Activated T-cell treated with anti-CD3 and anti-CD28 coated beads, Interleukin-2, amount 50 U/mL, for 4 hours (primary cell): Measurements from ENCODE around the gene FERMT2. TPM values are rescaled to one million over a fixed set of nuclear protein-coding genes. Genes with fewer than 3 reads are reported as not detected.
"Not testable (repeated sequence)": the region's sequence is repeated elsewhere in the genome, so short reads cannot be mapped to it uniquely, and the experiment has no call there.

Source experiments
- ATAC-seq, 2 donors: fragments of 200-7000 bp; cut with Tn5 transposase; one replicate each; pipeline ENCODE4 v1.10.0; 2021
- DNase-seq: peaks from one replicate; pipeline ENCODE4 v3.0.0-alpha.2; 2020
- H3K27me3 Mint-ChIP-seq: one replicate; pipeline ENCODE4 v1.8.0; 2021; ENCODE audit warnings: low read depth, mixed read lengths
- H3K36me3 Mint-ChIP-seq: one replicate; pipeline ENCODE4 v1.8.0; 2022; ENCODE audit warnings: mixed read lengths; ENCODE audit not compliant: insufficient read depth
- H3K4me1 Mint-ChIP-seq: one replicate; pipeline ENCODE4 v1.8.0; 2021; ENCODE audit warnings: low read depth, mixed read lengths
- H3K4me3 Mint-ChIP-seq: one replicate; pipeline ENCODE4 v1.8.0; 2021; ENCODE audit warnings: mild to moderate bottlenecking, moderate library complexity, mixed read lengths
- H3K9me3 Mint-ChIP-seq: one replicate; pipeline ENCODE4 v1.8.0; 2021; ENCODE audit warnings: mixed read lengths
- total RNA-seq, 3 donors: library from RNA; stranded (reverse); gene quantifications; one replicate each; pipeline ENCODE4 v1.2.1, GENCODE V29; 2021

Gene FERMT2
- total RNA-seq, 3 donors from 2014 or later, result 0.94 to 1.9 (median 1.6) TPM

- Mint-ChIP-seq H3K27me3 (no peaks in the 10 kb centered on the region), H3K4me3 (no peak overlapping the region), H3K4me1 (no peaks in the 10 kb centered on the region), H3K9me3 (no peaks in the 10 kb centered on the region), H3K36me3 (no peaks in the 10 kb centered on the region)
- no peak for DNase-seq
- no peak for ATAC-seq
Observed at GRCh38 chr14:52876311-52876710, 74.5 kb downstream of the FERMT2 start.

DNA sequence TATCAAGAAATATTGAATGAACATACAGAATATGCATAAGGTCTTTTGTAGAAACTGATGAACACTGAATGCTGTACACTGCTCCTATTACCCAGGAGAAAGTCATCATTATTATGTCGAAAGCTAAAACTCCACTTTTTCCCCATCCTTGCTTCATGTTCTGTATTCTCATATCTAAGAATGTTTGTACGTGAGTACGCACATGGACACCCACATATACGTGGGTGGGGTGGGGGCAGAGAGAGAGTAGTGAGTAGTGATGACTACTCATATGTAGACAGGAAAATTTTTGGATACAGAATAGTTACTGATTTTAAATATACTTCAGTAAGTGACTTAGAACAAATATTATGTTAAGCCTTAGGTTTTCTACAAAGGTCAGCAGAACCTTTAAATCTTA lies 75.1 kb downstream of the FERMT2 start:
- no peak for DNase-seq
- no peaks in the 10 kb centered on the region for H3K4me1 Mint-ChIP-seq
- ATAC-seq, result no peak
- no peaks in the 10 kb centered on the region for H3K9me3 Mint-ChIP-seq
- no peak overlapping the region for H3K4me3 Mint-ChIP-seq
- H3K27me3 Mint-ChIP-seq, result no peaks in the 10 kb centered on the region
- no peaks in the 10 kb centered on the region for H3K36me3 Mint-ChIP-seq

- Mint-ChIP-seq H3K36me3 (no peaks in the 10 kb centered on the region), H3K4me3 (no peak overlapping the region), H3K4me1 (no peaks in the 10 kb centered on the region), H3K9me3 (no peaks in the 10 kb centered on the region), H3K27me3 (no peaks in the 10 kb centered on the region)
- no peak for ATAC-seq
- DNase-seq, result no peak
Observed at GRCh38 chr14:52874389-52874788, 76.5 kb downstream of the FERMT2 start.

DNA sequence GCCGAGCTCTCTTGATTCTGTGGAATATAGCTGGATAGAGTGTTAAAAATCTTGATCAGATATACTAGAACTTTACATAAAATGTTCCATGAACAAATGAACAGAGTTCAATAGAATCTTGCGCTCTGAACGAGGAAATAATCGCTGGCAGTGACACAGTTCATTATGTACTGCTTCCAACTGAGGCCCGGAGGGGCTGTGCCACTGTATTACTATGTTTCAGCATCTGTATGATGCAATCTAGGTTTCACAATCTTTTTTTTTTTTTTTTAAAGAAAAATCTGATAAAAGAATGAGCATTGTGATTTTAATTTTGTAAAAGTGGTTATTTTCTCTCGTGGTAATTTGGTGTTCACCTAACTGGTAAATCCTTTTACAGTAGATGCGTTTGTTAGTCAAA lies 77.2 kb downstream of the FERMT2 start:
- H3K27me3 Mint-ChIP-seq, result no peaks in the 10 kb centered on the region
- no peaks in the 10 kb centered on the region for H3K4me1 Mint-ChIP-seq
- H3K36me3 Mint-ChIP-seq, result no peaks in the 10 kb centered on the region
- H3K9me3 Mint-ChIP-seq, result no peaks in the 10 kb centered on the region
- no peak overlapping the region for H3K4me3 Mint-ChIP-seq
- no peak for DNase-seq
- no peak for ATAC-seq

- Mint-ChIP-seq H3K4me1 (no peaks in the 10 kb centered on the region), H3K36me3 (no peaks in the 10 kb centered on the region), H3K27me3 (no peaks in the 10 kb centered on the region), H3K9me3 (no peaks in the 10 kb centered on the region), H3K4me3 (no peak overlapping the region)
- DNase-seq, result no peak
- no peak for ATAC-seq
Observed at GRCh38 chr14:52873065-52873464, 77.8 kb downstream of the FERMT2 start.

DNA sequence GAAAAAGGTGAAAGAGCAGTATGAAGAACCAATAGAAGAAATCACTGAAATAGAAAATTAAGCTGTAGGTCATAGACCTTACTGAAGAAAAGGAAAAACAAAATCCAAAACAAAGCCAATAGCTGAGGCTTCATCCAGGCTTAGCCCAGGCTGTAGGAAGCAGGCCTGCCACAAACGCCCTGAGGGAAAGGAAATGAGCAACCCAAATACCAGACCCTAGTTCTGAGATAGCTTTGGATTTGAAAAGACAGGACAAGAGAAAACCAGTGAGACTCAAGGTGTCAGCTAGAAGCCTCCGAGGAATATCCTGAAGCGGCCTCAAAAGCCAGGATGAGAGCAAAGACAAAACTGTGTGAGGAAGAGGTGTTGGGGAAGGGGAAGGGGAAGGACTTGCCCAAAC lies 79.2 kb downstream of the FERMT2 start:
- H3K27me3 Mint-ChIP-seq, result no peaks in the 10 kb centered on the region
- no peak overlapping the region for H3K4me3 Mint-ChIP-seq
- ATAC-seq (no peak), DNase-seq (no peak)
- H3K9me3 Mint-ChIP-seq, result no peaks in the 10 kb centered on the region
- no peaks in the 10 kb centered on the region for H3K4me1 Mint-ChIP-seq
- H3K36me3 Mint-ChIP-seq, result no peaks in the 10 kb centered on the region

DNA sequence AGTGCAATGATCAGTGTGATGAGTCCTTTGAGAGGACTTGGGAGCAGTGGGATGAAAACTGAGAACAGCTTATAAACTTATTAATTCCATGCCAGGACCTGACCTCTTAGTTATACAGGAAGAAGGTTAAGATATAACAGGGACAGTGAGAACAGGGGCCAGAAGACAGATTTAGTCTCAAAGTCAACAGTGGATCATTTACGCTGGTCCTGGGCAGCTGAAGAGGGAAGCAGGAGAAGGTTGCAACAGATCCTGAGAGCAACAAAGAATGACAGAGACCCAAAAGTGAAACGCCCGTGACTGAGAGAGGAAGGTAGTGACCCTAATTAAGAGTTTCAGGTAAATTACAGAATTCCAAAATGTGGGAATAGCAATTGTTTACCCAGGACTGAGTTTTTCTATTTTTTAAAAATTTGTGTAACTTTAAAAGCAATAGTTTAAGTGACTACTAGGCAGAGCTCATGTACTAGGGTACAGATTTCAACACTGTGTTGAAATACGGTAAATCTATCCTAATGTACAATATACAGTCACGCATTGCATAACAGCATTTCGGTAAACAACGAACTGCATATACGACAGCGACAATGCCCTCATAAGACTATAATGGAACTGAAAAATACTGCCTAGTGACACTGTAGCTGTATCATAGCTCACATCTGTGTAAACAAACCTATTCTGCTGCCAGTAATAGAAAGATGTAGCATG lies 81.8 kb downstream of the FERMT2 start:
- Mint-ChIP-seq H3K4me3 (no peak overlapping the region), H3K9me3 (no peaks in the 10 kb centered on the region), H3K36me3 (no peaks in the 10 kb centered on the region), H3K4me1 (no peaks in the 10 kb centered on the region), H3K27me3 (no peaks in the 10 kb centered on the region)
- ATAC-seq (no peak), DNase-seq (no peak)

GRCh38 chr14:52864893-52865292 lies 86.0 kb downstream of the FERMT2 start:
- H3K27me3 Mint-ChIP-seq, H3K36me3 Mint-ChIP-seq, H3K4me1 Mint-ChIP-seq, ATAC-seq, DNase-seq, H3K4me3 Mint-ChIP-seq, H3K9me3 Mint-ChIP-seq: not testable (repeated sequence)

DNA sequence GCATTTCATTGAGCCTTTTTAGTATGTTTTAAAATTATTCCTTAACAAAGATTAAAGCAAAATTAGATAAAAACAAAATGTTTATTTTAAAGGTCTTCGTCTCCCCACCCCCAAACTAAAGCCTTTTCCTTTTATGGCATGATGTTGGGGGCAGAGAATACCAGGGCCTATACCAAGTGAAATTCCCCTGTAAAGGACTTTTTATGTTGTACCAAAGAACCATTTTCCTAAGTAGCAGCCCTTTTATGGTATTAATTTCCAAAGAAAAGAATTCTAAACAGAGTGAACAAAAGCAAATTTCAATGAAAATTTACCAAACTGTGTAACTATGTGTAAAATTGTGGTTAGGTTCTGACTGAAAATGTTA lies 87.5 kb downstream of the FERMT2 start:
- Mint-ChIP-seq H3K27me3 (no peaks in the 10 kb centered on the region), H3K36me3 (no peaks in the 10 kb centered on the region), H3K4me1 (no peaks in the 10 kb centered on the region), H3K4me3 (no peak overlapping the region), H3K9me3 (no peaks in the 10 kb centered on the region)
- no peak for DNase-seq
- ATAC-seq, result no peak

DNA sequence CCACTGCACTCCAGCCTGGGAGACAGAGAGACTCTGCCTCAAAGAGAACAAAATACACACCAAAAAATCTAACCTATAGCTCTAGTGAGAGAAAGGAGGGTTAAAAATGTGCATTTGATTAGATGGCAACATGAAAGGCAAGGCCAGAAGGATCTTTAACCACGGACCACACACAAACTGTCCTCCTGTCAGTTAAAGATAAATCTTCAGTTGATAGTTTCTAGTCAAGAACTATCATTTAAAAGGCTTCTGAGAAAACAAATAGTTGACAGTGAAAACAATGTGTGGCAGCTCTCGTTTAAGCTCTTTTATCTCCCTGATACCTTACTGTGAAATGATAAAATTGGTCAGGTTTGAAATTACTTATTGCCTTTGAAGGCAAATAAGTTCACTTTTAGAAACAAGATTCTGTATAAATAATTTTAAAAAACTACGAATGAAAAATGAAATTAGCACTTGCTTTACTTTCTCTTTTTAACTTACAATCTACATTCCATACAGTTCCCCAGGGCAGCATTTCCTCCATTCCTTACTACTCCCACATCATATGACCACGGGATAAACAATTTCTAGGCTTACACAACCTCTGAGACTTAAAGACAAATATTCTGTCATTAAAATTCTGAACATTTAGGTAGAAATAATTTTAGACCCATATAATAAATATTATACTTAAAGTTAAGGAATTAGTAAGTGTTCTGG lies 88.1 kb downstream of the FERMT2 start:
- H3K36me3 Mint-ChIP-seq, result no peaks in the 10 kb centered on the region

DNA sequence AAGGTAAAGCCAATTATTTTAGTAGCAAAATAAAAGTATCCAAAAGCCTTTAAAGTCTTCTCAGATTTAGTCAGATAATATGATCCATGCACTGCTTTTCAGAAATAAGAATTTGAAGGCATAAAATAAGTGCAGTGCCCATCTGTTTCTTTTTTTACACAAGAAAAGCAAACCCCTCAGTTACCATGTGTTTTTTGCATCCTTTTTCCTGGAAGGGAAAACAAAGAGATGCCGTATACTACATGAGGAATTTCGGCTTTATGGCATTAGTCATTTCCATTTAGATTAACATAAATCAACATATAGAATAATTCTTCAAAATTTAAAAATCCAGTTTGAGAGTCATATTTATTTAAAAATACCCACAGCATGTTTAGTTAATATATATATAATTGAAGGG lies 89.4 kb downstream of the FERMT2 start:
- Mint-ChIP-seq H3K4me3 (no peak overlapping the region), H3K4me1 (no peaks in the 10 kb centered on the region), H3K27me3 (no peaks in the 10 kb centered on the region), H3K9me3 (no peaks in the 10 kb centered on the region), H3K36me3 (no peaks in the 10 kb centered on the region)
- no peak for DNase-seq
- ATAC-seq, result no peak

More for the DNA sequence above, 88.1 kb downstream of the FERMT2 start:
- H3K4me3 Mint-ChIP-seq, result no peak overlapping the region
- H3K27me3 Mint-ChIP-seq, result no peaks in the 10 kb centered on the region
- ATAC-seq (no peak), DNase-seq (no peak)
- no peaks in the 10 kb centered on the region for H3K4me1 Mint-ChIP-seq
- no peaks in the 10 kb centered on the region for H3K9me3 Mint-ChIP-seq

DNA sequence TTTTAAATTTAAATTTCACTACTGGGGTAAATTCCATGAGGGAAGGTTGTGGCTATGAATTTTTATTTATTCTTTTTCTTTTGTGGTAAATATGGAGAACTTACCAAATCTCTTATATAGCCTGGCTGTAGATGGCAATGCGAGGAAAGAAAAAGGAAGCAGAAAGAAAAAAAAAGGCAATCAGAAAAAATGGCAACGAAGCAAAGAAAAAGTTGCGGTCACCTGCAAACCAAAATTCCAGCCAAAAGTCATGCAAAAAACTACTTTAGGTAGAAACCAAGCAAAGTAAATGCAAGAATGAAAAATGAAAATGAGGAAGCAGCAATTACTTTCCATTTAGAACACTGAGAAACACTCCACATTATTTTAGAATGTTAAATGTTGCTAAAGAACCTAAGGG lies 89.9 kb downstream of the FERMT2 start:
- H3K27me3 Mint-ChIP-seq, result no peaks in the 10 kb centered on the region
- no peaks in the 10 kb centered on the region for H3K9me3 Mint-ChIP-seq
- ATAC-seq, result no peak
- H3K4me1 Mint-ChIP-seq, result no peaks in the 10 kb centered on the region
- H3K4me3 Mint-ChIP-seq, result no peak overlapping the region
- H3K36me3 Mint-ChIP-seq, result no peaks in the 10 kb centered on the region
- no peak for DNase-seq

- ATAC-seq, result no peak
- Mint-ChIP-seq H3K4me3 (no peak overlapping the region), H3K27me3 (no peaks in the 10 kb centered on the region), H3K9me3 (no peaks in the 10 kb centered on the region), H3K36me3 (no peaks in the 10 kb centered on the region), H3K4me1 (no peaks in the 10 kb centered on the region)
- no peak for DNase-seq
Observed at GRCh38 chr14:52860209-52860608, 90.6 kb downstream of the FERMT2 start.

DNA sequence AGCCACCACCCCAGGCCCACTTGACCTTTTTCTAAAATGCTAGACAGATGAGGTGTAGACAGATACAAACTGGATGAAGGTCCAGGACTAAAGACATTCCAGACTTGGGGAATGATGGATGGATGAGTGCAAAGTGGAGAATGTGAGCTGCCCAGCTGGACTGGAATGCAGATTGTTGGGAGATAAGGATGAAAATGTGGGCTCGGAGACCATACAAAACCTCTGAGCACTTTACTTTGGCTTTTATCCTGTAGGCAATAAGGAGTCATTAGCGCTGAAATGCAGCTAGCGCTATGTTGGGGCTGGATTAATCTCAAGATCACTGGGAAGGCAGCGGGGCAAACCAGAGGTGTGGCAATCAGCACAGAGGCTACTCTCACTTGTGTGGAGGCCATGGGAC lies 94.7 kb downstream of the FERMT2 start:
- Mint-ChIP-seq H3K4me3 (no peak overlapping the region), H3K36me3 (no peaks in the 10 kb centered on the region), H3K27me3 (no peaks in the 10 kb centered on the region), H3K4me1 (no peaks in the 10 kb centered on the region), H3K9me3 (no peaks in the 10 kb centered on the region)
- ATAC-seq (no peak), DNase-seq (no peak)

DNA sequence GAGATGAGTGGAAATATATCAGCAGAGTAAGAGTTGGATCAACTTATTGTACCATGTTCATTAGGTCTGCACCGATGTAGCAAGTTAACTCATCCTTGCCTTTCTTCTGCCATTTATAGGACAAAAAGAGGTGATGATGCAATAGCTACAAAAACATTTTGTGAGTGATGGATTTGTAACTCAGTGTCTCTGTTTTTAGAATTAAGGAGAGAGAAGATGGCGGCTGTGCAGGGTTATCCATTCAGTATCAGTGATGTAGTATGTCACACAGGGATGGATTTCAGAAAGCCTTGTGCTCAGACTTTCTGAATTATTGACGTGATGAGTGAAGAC lies 97.4 kb downstream of the FERMT2 start:
- Mint-ChIP-seq H3K4me1 (no peaks in the 10 kb centered on the region), H3K9me3 (no peaks in the 10 kb centered on the region), H3K27me3 (no peaks in the 10 kb centered on the region), H3K36me3 (no peaks in the 10 kb centered on the region), H3K4me3 (no peak overlapping the region)
- no peak for ATAC-seq
- no peak for DNase-seq
